ENCODE results near the gene CMTM1. TPM values are rescaled to one million over a fixed set of nuclear protein-coding genes. Genes with fewer than 3 reads are reported as not detected.
"Not testable (repeated sequence)": the region's sequence is repeated elsewhere in the genome, so short reads cannot be mapped to it uniquely, and the experiment has no call there.

CMTM1 gene
- total RNA-seq, 1 donor from 2014 or later = 6.3 TPM

- peaks cover 15% of the 10 kb centered on the region for H3K36me3 Mint-ChIP-seq (ENCODE audit: low read depth)
- peak overlapping the region; percentile 45 for H3K27ac Mint-ChIP-seq (ENCODE audit: unreplicated experiment)
- H3K9me3 Mint-ChIP-seq (ENCODE audit: low read depth) = no peaks in the 10 kb centered on the region
- no peak for DNase-seq (ENCODE audit: low spot score)
- H3K27me3 Mint-ChIP-seq (ENCODE audit: low read depth) = no peaks in the 10 kb centered on the region
- H3K4me1 Mint-ChIP-seq (ENCODE audit: low read depth) = peaks cover 43% of the 10 kb centered on the region
- no peak for TF ChIP-seq CTCF (IDR thresholded peaks at IDR 0.05)
- no peak overlapping the region for H3K4me3 Mint-ChIP-seq (ENCODE audit: unreplicated experiment)
Observed at GRCh38 chr16:66610111-66610820, 44.0 kb downstream of the CMTM1 start.

GRCh38 chr16:66611911-66612310 is 45.7 kb downstream of the CMTM1 start:
- H3K4me3 Mint-ChIP-seq (ENCODE audit: unreplicated experiment); H3K27ac Mint-ChIP-seq (ENCODE audit: unreplicated experiment); DNase-seq (ENCODE audit: low spot score); H3K27me3 Mint-ChIP-seq (ENCODE audit: low read depth); H3K9me3 Mint-ChIP-seq (ENCODE audit: low read depth): not testable (repeated sequence)
- peaks cover 51% of the 10 kb centered on the region for H3K4me1 Mint-ChIP-seq (ENCODE audit: low read depth)
- H3K36me3 Mint-ChIP-seq (ENCODE audit: low read depth) = peaks cover 15% of the 10 kb centered on the region

- Mint-ChIP-seq H3K4me3 (ENCODE audit: unreplicated experiment) (no peak overlapping the region), H3K36me3 (ENCODE audit: low read depth) (peaks cover 15% of the 10 kb centered on the region), H3K27me3 (ENCODE audit: low read depth) (no peaks in the 10 kb centered on the region), H3K9me3 (ENCODE audit: low read depth) (no peaks in the 10 kb centered on the region), H3K4me1 (ENCODE audit: low read depth) (peaks cover 51% of the 10 kb centered on the region), H3K27ac (ENCODE audit: unreplicated experiment) (no peak overlapping the region)
- TF ChIP-seq CTCF (IDR thresholded peaks at IDR 0.05) = no peak
- DNase-seq (ENCODE audit: low spot score) = no peak
Observed at GRCh38 chr16:66612422-66612821, 46.2 kb downstream of the CMTM1 start.

- H3K9me3 Mint-ChIP-seq (ENCODE audit: low read depth) = no peaks in the 10 kb centered on the region
- peaks cover 15% of the 10 kb centered on the region for H3K36me3 Mint-ChIP-seq (ENCODE audit: low read depth)
- H3K27me3 Mint-ChIP-seq (ENCODE audit: low read depth) = no peaks in the 10 kb centered on the region
- peak overlapping the region; percentile 59 for H3K27ac Mint-ChIP-seq (ENCODE audit: unreplicated experiment)
- no peak for TF ChIP-seq CTCF (IDR thresholded peaks at IDR 0.05)
- no peak overlapping the region for H3K4me3 Mint-ChIP-seq (ENCODE audit: unreplicated experiment)
- DNase-seq (ENCODE audit: low spot score) = no peak
- H3K4me1 Mint-ChIP-seq (ENCODE audit: low read depth) = peaks cover 54% of the 10 kb centered on the region
Observed at GRCh38 chr16:66614161-66614802, 48.0 kb downstream of the CMTM1 start.

- Mint-ChIP-seq H3K27ac (ENCODE audit: unreplicated experiment) (peak overlapping the region; percentile 22), H3K4me1 (ENCODE audit: low read depth) (peaks cover 69% of the 10 kb centered on the region), H3K27me3 (ENCODE audit: low read depth) (no peaks in the 10 kb centered on the region), H3K9me3 (ENCODE audit: low read depth) (no peaks in the 10 kb centered on the region), H3K36me3 (ENCODE audit: low read depth) (peaks cover 6% of the 10 kb centered on the region), H3K4me3 (ENCODE audit: unreplicated experiment) (no peak overlapping the region)
- no peak for TF ChIP-seq CTCF (IDR thresholded peaks at IDR 0.05)
- DNase-seq (ENCODE audit: low spot score) = no peak
Observed at GRCh38 chr16:66616169-66616568, 49.9 kb downstream of the CMTM1 start.
